ENCODE measurements around the gene PSME2. TPM values are rescaled to one million over a fixed set of nuclear protein-coding genes. Genes with fewer than 3 reads are reported as not detected.

Gene PSME2
- total RNA-seq, 1 experiment from 2014 or later = 188 TPM

- intact Hi-C loops (cut with micrococcal nuclease; ENCODE audit: unreplicated experiment) (no loop called here), in situ Hi-C loops (cut with HindIII; ENCODE audit: low pct_unique_long_range_greater_than_20kb, low sequenced_read_pairs) (no loop called here)
- BruUV-seq (replicated peaks) = no TSS peak
- no peaks in the 10 kb centered on the region for H3K9me3 ChIP-seq (ENCODE audit: control insufficient read depth, insufficient read depth, low read depth, low read length)
- H3K36me3 ChIP-seq (ENCODE audit: control insufficient read depth, insufficient read depth, low read length) = peaks cover 2% of the 10 kb centered on the region; the same call in 1 of the 2 replicates
- no peak for ATAC-seq
- CTCF ChIA-PET = no interaction called here
- H3K27me3 ChIP-seq (ENCODE audit: control insufficient read depth, insufficient read depth, low read length) = no peaks in the 10 kb centered on the region
- POLR2A ChIA-PET = interaction anchor here (1.0 kb wide), 1 partner anchor 53 kb away, joined by 6 read pairs; the partner anchor contains the start of gene TINF2
- peaks cover 10% of the 10 kb centered on the region; the same call in 1 of the 2 replicates for H3K4me1 ChIP-seq (ENCODE audit: control insufficient read depth, insufficient read depth, low read length)
- no peak for DNase-seq (ENCODE audit: low read depth, low spot score)
- H3K27ac ChIP-seq (ENCODE audit: low read length) = peak overlapping the region; percentile 83; the same call in 1 of the 2 replicates
- H3K4me3 ChIP-seq (ENCODE audit: low read depth in 2 of 2, low read length in 2 of 2) = no peak overlapping the region; a peak in 2 of 4 replicates
- TF ChIP-seq SIN3A (IDR thresholded peaks at IDR 0.05; ENCODE audit: borderline replicate concordance, insufficient read depth, low read depth, low read length) (no peak), CTCF (IDR thresholded peaks at IDR 0.05) (no peak), TCF7L2 (IDR thresholded peaks at IDR 0.05; ENCODE audit: low read depth, low read length) (no peak), REST (IDR thresholded peaks at IDR 0.05; ENCODE audit: insufficient read depth in 1 of 2, low read depth in 2 of 2, low read length in 1 of 2) (no peak), POLR2AphosphoS5 (IDR thresholded peaks at IDR 0.05; ENCODE audit: low read depth, low read length) (no peak)
Observed at GRCh38 chr14:24189460-24189859, 43.0 kb upstream of the PSME2 start.

GRCh38 chr14:24189059-24189375 lies 42.6 kb upstream of the PSME2 start:
- peaks cover 10% of the 10 kb centered on the region; the same call in 1 of the 2 replicates for H3K4me1 ChIP-seq (ENCODE audit: control insufficient read depth, insufficient read depth, low read length)

More at GRCh38 chr14:24189059-24189375, 42.6 kb upstream of the PSME2 start:
- Histone ChIP-seq H3K27me3 (ENCODE audit: control insufficient read depth, insufficient read depth, low read length) (no peaks in the 10 kb centered on the region), H3K4me3 (ENCODE audit: low read depth in 2 of 2, low read length in 2 of 2) (peak overlapping the region; percentile 81 to 82), H3K27ac (ENCODE audit: low read length) (peak overlapping the region; percentile 83), H3K36me3 (ENCODE audit: control insufficient read depth, insufficient read depth, low read length) (peaks cover 2% of the 10 kb centered on the region; the same call in 1 of the 2 replicates), H3K9me3 (ENCODE audit: control insufficient read depth, insufficient read depth, low read depth, low read length) (no peaks in the 10 kb centered on the region)
- CTCF ChIA-PET = no interaction called here
- DNase-seq (ENCODE audit: low read depth, low spot score) (no peak), ATAC-seq (no peak)
- TSS peak; percentile 83 for BruUV-seq (replicated peaks)
- intact Hi-C loops (cut with micrococcal nuclease; ENCODE audit: unreplicated experiment) = no loop called here
- TF ChIP-seq REST (IDR thresholded peaks at IDR 0.05; ENCODE audit: insufficient read depth in 1 of 2, low read depth in 2 of 2, low read length in 1 of 2) (no peak), TCF7L2 (IDR thresholded peaks at IDR 0.05; ENCODE audit: low read depth, low read length) (no peak), POLR2AphosphoS5 (IDR thresholded peaks at IDR 0.05; ENCODE audit: low read depth, low read length) (no peak), SIN3A (IDR thresholded peaks at IDR 0.05; ENCODE audit: borderline replicate concordance, insufficient read depth, low read depth, low read length) (no peak), CTCF (IDR thresholded peaks at IDR 0.05) (no peak)
- POLR2A ChIA-PET = interaction anchor here (1.0 kb wide), 1 partner anchor 53 kb away, joined by 6 read pairs; the partner anchor contains the start of gene TINF2
- in situ Hi-C loops (cut with HindIII; ENCODE audit: low pct_unique_long_range_greater_than_20kb, low sequenced_read_pairs) = no loop called here
